MM.1S (cell line): ENCODE data around the gene PLD1.

Experiments used
- DNase-seq: peaks from one replicate; pipeline ENCODE4 v3.0.0-alpha.2; 2015
- H2AFZ ChIP-seq: fragments of 300-600 bp; sonication (generic); 2 replicates; pipeline ENCODE4 v1.6.0; 2016; ENCODE audit warnings: antibody characterized with exemption, low read length
- H3F3A ChIP-seq: fragments of 300-600 bp; sonication (generic); 2 replicates; pipeline ENCODE4 v1.6.1; 2016; ENCODE audit warnings: mild to moderate bottlenecking, antibody characterized with exemption, low read length, moderate library complexity, mixed read lengths; ENCODE audit not compliant: insufficient read depth
- H3K27ac ChIP-seq: fragments of 300-600 bp; sonication (generic); 2 replicates; pipeline ENCODE4 v1.5.1; 2016; ENCODE audit warnings: mild to moderate bottlenecking, low read length
- H3K27me3 ChIP-seq: fragments of 300-600 bp; sonication (generic); replicated peaks from 2 replicates; pipeline ENCODE4 v1.6.0; 2016; ENCODE audit warnings: low read length; ENCODE audit not compliant: insufficient read depth
- H3K36me3 ChIP-seq: fragments of 300-600 bp; sonication (generic); replicated peaks from 2 replicates; pipeline ENCODE4 v1.6.1; 2016; ENCODE audit warnings: mild to moderate bottlenecking, low read length, mixed read lengths; ENCODE audit not compliant: insufficient read depth
- H3K4me1 ChIP-seq: fragments of 300-600 bp; sonication (generic); 2 replicates; pipeline ENCODE4 v1.6.1; 2016; ENCODE audit warnings: low read length, mixed read lengths
- H3K4me2 ChIP-seq: fragments of 300-600 bp; sonication (generic); 2 replicates; pipeline ENCODE4 v1.6.0; 2016; ENCODE audit warnings: low read depth, low read length
- H3K4me3 ChIP-seq: fragments of 300-600 bp; sonication (generic); 2 replicates; pipeline ENCODE4 v1.5.1; 2016; ENCODE audit warnings: low read length, mixed read lengths
- H3K79me2 ChIP-seq: fragments of 300-600 bp; sonication (generic); 2 replicates; pipeline ENCODE4 v1.6.1; 2016; ENCODE audit warnings: mixed run types, low read length, mixed read lengths
- H3K9ac ChIP-seq: fragments of 300-600 bp; sonication (generic); 2 replicates; pipeline ENCODE4 v1.6.1; 2016; ENCODE audit warnings: low read length, mixed read lengths
- H3K9me2 ChIP-seq: fragments of 300-600 bp; sonication (generic); replicated peaks from 2 replicates; pipeline ENCODE4 v1.6.1; 2016; ENCODE audit warnings: mild to moderate bottlenecking, low read length, mixed read lengths; ENCODE audit not compliant: insufficient read depth
- H3K9me3 ChIP-seq: fragments of 300-600 bp; sonication (generic); replicated peaks from 2 replicates; pipeline ENCODE4 v1.6.1; 2016; ENCODE audit warnings: mild to moderate bottlenecking, low read length, mixed read lengths; ENCODE audit not compliant: insufficient read depth
- H4K20me1 ChIP-seq: fragments of 300-600 bp; sonication (generic); 2 replicates; pipeline ENCODE4 v1.6.1; 2016; ENCODE audit warnings: mild to moderate bottlenecking, low read length, moderate library complexity, mixed read lengths; ENCODE audit not compliant: insufficient read depth
- EZH2 ChIP-seq: fragments of 300-600 bp; sonication (generic); optimal IDR thresholded peaks from 2 replicates; pipeline ENCODE3; 2017; ENCODE audit warnings: low read depth, mild to moderate bottlenecking, antibody characterized with exemption, low read length, mixed read lengths
- EZH2phosphoT487 ChIP-seq: fragments of 300-600 bp; sonication (generic); IDR thresholded peaks from 2 replicates; pipeline ENCODE4 v1.6.1; 2018; ENCODE audit warnings: antibody characterized with exemption, low read length
- TF ChIP-seq, protein P1 (sequence below): fragments of 300-600 bp; sonication (generic); IDR thresholded peaks from 2 replicates; pipeline ENCODE4 v1.5.1; 2016; ENCODE audit warnings: antibody characterized with exemption, low read length, mixed read lengths

PLD1 gene

DNA sequence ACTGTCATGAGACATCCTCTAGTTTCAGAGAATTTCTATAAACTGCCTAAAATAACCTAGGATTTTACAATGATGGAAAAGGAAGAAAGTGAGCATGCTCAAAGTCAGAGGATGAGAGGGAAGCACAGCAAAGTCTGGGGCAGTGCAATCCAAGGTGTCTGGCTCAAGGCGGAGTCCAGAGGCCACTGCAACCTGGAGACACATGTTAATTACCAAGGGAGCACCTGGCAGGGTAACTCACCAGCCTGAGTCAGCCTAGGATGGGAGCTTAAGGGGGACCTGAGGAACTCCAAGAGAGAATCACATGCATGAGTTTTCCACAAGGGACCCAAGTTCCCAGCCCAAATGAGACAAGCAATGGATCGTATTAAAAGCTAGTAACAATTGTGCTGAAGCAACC, 49.8 kb downstream of the PLD1 start:
- Histone ChIP-seq H3K4me1 (0 out of 2 replicates have a peak, but pooled peaks cover 6% of the 10 kb centered on the region), H3K27ac (no peak overlapping the region), H3K9ac (no peak overlapping the region), H3K9me3 (no peaks in the 10 kb centered on the region), H4K20me1 (no peaks in the 10 kb centered on the region), H3F3A (no peaks in the 10 kb centered on the region), H3K9me2 (no peaks in the 10 kb centered on the region), H2AFZ (no peak overlapping the region), H3K79me2 (no peaks in the 10 kb centered on the region), H3K4me3 (no peak overlapping the region), H3K36me3 (no peaks in the 10 kb centered on the region), H3K27me3 (no peaks in the 10 kb centered on the region), H3K4me2 (no peak overlapping the region)
- no peak for DNase-seq
- TF ChIP-seq, protein P1, sequence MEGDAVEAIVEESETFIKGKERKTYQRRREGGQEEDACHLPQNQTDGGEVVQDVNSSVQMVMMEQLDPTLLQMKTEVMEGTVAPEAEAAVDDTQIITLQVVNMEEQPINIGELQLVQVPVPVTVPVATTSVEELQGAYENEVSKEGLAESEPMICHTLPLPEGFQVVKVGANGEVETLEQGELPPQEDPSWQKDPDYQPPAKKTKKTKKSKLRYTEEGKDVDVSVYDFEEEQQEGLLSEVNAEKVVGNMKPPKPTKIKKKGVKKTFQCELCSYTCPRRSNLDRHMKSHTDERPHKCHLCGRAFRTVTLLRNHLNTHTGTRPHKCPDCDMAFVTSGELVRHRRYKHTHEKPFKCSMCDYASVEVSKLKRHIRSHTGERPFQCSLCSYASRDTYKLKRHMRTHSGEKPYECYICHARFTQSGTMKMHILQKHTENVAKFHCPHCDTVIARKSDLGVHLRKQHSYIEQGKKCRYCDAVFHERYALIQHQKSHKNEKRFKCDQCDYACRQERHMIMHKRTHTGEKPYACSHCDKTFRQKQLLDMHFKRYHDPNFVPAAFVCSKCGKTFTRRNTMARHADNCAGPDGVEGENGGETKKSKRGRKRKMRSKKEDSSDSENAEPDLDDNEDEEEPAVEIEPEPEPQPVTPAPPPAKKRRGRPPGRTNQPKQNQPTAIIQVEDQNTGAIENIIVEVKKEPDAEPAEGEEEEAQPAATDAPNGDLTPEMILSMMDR: no peak
- TF ChIP-seq EZH2phosphoT487 (no peak), EZH2 (no peak)

DNA sequence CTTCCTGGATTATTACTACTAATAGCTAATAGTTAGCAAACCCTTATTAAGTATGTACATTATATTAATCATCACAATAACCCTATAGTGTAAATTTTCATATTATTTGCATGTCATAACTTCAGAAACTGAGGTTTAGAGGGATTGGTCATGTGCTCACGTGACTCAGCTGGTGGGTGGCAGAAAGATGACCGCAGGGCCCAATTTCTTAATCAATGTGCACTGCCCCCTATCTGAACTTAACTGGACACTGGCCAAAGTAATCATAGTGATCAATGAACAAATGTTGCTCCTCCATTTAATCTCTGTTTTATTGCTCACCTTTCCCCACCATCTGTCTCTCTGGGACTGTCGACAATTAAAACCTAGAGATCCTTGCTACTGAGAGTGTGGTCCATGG, 52.2 kb downstream of the PLD1 start:
- TF ChIP-seq, protein P1: no peak
- TF ChIP-seq EZH2phosphoT487 (no peak), EZH2 (no peak)
- Histone ChIP-seq H3K9me3 (no peaks in the 10 kb centered on the region), H3K36me3 (no peaks in the 10 kb centered on the region), H3K9ac (no peak overlapping the region), H2AFZ (0 out of 2 replicates have a peak overlapping the region, but pooled peaks have one; percentile 17), H3F3A (no peaks in the 10 kb centered on the region), H3K4me3 (no peak overlapping the region), H4K20me1 (no peaks in the 10 kb centered on the region), H3K79me2 (no peaks in the 10 kb centered on the region), H3K4me1 (0 out of 2 replicates have a peak, but pooled peaks cover 6% of the 10 kb centered on the region), H3K27ac (no peak overlapping the region), H3K27me3 (no peaks in the 10 kb centered on the region), H3K4me2 (no peak overlapping the region; the same call in 1 of the 2 replicates), H3K9me2 (no peaks in the 10 kb centered on the region)
- no peak for DNase-seq

DNA sequence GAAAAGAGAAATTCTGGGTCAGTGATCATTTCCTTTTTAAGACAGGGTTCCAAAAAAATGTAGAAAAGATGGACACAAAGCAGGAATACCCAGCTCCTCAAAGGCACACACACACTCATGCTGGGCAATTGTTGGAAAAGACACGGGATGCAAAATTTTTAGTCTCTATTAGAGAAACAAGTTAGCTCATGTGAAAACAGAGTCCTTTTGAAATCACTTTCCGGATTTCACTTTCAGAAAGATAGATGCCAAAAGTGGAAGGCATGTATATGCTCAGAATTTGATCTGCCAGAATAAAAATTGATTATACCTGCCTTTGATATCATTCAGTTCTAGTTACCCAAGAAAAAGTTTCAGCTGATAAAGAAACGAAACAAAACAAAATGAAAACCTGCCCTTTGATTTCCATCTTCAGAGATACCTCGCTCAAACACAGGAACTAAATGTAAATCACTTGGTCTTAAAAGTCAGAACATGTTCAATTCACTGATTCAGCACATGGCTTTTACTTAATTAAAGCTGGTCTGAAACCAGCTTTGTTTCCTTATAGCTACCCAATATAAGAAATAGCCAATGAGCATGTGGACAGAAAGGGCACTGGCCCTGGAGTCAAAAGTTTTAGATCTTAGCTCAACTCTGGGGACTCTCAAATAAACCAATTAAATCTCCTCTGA, 52.8 kb downstream of the PLD1 start:
- Histone ChIP-seq H3K27ac (no peak overlapping the region), H3K4me3 (no peak overlapping the region), H3K9me2 (no peaks in the 10 kb centered on the region), H2AFZ (peak overlapping the region; percentile 17; the same call in 1 of the 2 replicates), H3K27me3 (no peaks in the 10 kb centered on the region), H3K4me1 (0 out of 2 replicates have a peak, but pooled peaks cover 6% of the 10 kb centered on the region), H3K4me2 (peak overlapping the region; percentile 25; the same call in 1 of the 2 replicates), H3K9me3 (no peaks in the 10 kb centered on the region), H3K9ac (no peak overlapping the region), H3K79me2 (no peaks in the 10 kb centered on the region), H3K36me3 (no peaks in the 10 kb centered on the region), H3F3A (no peaks in the 10 kb centered on the region), H4K20me1 (no peaks in the 10 kb centered on the region)
- TF ChIP-seq EZH2 (no peak), EZH2phosphoT487 (no peak)
- TF ChIP-seq, protein P1: no peak
- peak; percentile 15 for DNase-seq
